Activated CD4-positive, CD25-positive, alpha-beta regulatory T cell treated with anti-CD3 and anti-CD28 coated beads, Interleukin-2, amount 50 U/mL, for 24 hours (primary cell): ENCODE results near the gene KLF16.

Experiments
- ATAC-seq, 2 donors: fragments of 150-1000 bp; cut with Tn5 transposase; one replicate each; pipeline ENCODE4 v1.10.0; 2021; ENCODE audit warnings: mild to moderate bottlenecking in 1 of 2, moderate library complexity in 1 of 2

KLF16 gene

DNA sequence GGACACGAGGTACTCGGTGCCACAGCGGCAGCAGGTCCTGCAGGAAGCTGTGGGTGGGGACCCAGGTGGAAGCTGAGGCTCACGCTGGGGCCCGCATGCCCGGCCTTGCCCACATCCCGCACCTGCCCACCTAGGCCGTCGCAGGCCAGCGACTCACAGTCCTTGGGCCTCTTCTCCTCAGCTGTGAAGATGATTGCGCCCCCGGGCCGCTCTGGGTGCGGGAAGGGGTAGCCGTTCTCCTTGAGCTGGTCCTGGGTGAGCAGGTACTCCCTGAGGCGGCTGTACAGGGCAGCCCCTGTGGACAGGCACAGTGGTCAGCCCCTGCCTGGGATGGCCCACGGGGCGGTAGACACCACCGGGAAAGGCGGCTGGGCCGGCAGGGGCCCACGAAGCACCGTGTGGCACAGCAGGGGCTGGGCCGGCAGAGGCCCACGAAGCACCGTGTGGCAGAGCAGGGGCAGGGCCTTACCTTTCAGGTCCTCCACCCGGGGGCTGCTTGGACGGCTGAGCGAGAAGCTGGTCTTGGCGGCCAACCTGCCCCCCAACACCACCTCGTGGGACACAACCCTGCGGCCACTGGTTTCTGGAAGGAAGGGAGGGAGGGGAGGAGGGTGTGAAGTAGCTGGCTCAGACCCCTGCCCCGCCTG is 44.7 kb downstream of the KLF16 start:
- ATAC-seq = no peak

- no peak for ATAC-seq
Observed at GRCh38 chr19:1817553-1818179, 45.7 kb downstream of the KLF16 start.

DNA sequence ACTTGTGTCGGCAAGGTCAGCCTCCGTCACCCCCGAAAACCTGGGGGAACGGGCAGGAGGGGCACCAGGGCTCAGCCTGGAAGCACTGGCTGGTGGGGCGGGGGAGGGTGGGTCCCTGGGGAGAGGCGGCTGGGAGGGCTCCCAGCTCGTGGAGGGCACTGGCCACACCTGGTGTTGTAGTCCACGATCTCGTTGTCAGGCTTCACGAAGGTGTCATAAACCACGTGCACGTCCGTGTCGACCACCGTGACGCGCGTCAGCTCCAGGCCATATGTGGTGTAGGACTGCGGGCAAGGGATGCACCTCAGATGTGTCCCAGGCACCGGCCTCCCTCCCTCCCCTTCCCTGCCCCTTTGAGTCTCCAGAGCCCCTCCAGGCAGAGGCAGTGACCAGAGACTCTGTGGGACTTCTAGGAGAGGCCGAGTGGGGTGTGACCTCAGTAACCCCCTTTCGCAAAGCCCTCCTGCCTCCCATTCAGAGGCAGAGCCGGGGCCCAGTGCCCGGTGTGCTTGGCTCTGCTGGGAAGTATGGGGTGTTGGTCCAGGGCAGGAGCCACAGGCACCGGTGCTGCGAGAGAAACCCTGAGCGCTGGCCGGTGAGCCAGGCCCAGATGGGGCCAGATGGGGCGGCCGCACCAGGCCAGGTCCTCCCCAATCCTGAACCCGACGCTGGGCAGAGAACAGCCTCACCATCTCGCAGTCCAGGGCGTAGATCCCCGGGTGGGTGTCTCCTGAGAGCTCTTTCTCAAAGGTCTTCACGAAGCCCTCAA is 46.7 kb downstream of the KLF16 start:
- no peak for ATAC-seq

- no peak for ATAC-seq
Observed at GRCh38 chr19:1815605-1816529, 47.5 kb downstream of the KLF16 start.

DNA sequence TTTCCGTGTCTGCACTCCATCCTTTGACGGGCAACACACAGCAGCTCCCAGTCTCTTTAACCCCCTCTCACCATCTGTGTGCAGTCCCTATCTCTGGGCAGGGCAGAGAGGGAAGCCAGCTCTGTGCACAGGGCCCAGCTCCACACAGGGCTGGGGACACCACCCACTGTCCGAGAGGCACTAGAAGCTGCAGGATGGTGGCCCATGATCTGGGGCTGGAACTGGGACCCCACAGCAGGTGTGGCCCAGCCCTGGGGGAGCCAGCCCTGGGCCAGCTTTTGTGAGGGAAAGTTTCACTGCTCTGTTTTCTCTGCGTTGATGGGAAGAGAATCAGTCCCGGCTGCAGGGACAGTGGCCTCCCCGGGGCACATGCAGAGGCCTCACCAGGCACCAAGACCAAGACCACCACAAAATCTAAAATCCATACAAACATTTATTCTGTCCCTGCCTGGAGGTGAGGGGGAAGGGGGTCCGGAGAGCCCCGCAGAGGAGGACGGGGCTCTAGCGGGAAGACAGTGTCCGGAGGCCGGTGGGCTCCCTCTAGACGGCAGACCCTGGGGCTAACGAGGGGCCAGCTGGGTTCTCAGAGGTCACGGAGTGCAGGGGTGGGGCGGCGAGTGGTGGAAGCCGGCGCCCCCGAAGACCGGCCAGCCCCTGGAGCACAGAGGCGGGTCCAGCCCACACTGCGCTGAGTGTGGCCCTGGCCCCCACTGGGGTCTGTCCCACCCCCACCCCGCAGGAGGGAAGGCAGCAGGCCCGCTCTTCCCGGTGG is 48.4 kb downstream of the KLF16 start:
- ATAC-seq = no peak

DNA sequence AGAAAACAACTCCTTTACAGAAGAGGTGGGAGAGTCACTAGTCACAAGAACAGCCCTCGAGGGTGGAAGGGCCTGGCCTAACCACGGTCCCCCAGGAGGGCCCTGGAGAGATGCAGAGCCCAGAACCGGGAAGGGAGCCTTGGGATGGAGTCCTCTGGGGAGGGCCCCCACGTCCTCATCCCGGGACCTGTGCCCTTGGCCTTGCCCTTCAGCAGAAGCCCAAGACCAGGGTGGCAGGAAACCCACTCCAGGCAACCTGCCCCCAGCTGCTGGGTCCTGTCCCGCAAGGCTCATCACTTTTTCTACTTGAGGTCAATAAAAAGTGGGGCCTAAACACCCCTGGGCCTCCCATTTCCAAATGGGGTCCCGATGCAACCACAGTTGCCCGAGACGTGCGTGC is 49.0 kb downstream of the KLF16 start:
- ATAC-seq = no peak

GRCh38 chr19:1813192-1814182 is 49.9 kb downstream of the KLF16 start:
- no peak for ATAC-seq

GRCh38 chr19:1812426-1813191 is 50.8 kb downstream of the KLF16 start:
- peak; percentile 82 to 84 for ATAC-seq

GRCh38 chr19:1811942-1812425 is 51.4 kb downstream of the KLF16 start, which contains the start of gene ATP8B3:
TSS of gene ATP8B3 (minus strand) at chr19:1812276. CDS start at chr19:1811736, 540 bp downstream.
- ATAC-seq = peak; percentile 24 to 25

DNA sequence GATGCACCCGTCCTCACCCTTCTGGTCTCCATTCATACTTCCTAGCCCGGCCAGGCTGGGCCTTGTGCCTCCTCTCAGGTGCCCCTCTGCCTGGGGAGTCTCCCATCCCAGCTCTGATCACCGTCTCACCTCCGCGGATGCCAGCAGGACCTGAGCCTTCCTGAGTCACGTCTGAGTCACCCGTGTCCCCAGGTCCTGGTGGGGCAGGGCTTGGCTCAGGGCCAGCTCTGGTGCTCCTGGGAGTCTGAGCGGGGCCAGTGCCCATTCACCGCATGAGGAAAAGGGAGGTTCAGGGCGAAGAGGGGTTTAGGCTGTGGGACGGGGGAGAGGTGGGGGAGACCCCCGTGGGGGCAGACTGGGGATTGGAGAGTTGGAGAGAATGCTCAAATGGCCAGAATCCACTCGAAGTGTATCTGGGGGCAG is 51.9 kb downstream of the KLF16 start:
- ATAC-seq = peak; percentile 8 to 12

DNA sequence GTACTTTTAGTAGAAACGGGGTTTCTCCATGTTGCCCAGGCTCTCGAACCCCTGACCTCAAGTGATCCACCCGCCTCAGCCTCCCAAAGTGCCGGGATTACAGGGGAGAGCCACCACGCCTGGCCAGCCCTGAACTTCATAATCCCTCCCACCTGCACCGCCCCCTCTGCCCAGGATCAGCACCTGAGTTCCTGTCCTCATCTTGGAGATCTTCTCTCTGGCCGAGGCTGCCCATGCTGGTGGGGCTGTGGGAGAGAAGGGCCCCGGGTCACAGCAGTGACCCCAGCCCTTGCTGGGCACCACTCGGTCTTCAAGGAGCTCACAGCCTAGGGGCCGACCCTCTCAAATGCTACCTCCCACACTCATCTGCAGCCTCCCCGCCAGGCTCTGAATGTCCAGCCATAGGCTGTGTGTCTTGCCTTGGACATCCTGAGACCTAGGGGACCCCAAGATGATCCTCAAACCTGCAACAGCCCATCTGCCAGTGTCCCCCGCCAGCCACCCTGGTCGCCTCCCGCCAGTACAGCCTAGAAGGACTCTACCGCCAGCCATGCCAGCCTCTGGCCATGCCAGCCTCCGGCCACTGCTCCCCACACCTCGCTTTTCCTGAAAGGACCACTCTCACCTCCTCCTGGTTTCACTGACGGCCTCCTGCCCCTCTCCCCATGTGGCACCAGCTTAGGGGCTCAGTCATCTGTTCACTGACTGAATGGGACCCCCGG is 52.8 kb downstream of the KLF16 start:
- ATAC-seq = no peak

- ATAC-seq = no peak
Observed at GRCh38 chr19:1809678-1810077, 53.7 kb downstream of the KLF16 start.

- ATAC-seq = no peak
Observed at GRCh38 chr19:1808395-1808731, 55.0 kb downstream of the KLF16 start.

DNA sequence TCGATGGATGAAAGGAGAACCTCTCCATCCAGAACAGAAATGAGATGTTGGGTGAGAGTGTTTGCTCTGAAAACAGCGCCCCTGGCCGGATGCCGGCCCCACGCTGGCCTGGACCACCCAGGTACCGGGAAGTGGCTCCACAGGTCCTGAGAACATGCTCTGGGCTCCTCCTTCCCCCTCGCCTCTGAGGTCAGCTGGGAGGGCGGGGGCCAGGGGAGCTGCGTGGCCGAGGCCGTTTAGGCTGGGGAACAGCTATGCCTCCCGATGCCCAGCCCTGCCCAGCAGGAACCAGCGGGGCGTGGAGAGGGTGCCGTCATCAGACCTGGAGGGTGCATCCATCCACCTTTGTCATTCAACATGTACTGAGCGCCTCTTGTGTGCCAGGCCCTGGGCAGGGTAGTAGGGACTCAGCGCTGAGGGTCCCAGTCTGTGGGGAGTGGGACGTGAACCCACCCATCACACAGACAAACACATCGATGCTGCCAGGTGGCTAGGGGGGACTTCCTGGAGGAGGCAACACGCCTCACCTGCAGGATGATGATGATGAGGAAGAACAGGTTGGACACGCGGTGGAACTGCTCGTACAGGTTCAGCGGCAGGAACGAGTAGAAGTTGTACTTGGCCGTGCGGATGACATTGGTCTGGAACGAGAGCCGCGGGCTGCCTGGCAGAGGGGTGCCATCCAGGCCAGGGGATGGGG is 55.5 kb downstream of the KLF16 start:
- no peak for ATAC-seq

- no peak for ATAC-seq
Observed at GRCh38 chr19:1807030-1807694, 56.2 kb downstream of the KLF16 start.

- ATAC-seq = no peak
Observed at GRCh38 chr19:1806184-1807029, 57.0 kb downstream of the KLF16 start.
